Suppressor macrophage treated with lipopolysaccharide for 4 hours (primary cell): Measurements from ENCODE around the gene TOR4A.
A peak's percentile ranks its signal among the peaks of the same experiment; 100 is the strongest.
"Not testable (repeated sequence)": the region's sequence is repeated elsewhere in the genome, so short reads cannot be mapped to it uniquely, and the experiment has no call there.

Source experiments
- DNase-seq: peaks from one replicate; pipeline ENCODE4 v3.0.0-alpha.2; 2020

TOR4A gene

DNA sequence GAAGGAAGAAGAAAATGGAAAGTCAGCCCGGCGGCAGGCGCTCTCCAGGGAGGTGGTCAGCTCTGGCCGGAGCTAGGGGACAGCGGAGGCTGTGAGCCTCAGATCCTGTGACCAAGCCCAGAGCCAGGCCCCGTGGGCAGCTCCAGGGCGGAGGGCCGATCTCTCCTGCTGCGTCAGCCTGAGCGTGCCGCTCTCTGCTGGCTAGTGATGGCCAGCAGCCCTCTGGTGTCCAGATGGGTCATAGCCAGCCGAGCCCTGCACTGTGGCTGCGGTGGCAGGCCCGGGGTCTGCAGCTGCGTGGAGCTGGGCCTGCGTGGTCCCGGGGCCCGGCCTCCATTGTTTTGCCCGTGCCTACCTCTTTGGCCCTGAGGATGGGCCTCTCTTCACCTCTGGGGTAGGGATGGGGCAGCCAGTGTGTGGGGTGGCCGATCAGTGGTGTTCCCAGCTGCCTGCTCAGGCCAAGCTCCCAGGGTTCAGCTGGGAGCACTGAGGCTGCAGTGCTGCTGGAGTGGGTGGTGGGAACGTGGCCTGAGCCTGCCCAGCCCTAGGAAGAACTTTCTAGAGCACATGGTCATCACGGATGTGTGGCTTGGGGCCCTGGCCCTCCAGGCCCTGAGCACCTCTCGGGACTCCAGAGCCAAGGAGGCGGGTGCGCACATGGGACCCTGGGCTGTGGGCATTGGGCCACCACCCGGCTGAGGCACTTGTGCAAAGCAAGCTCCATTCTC, 41.6 kb downstream of the TOR4A start:
- no peak for DNase-seq

GRCh38 chr9:137319739-137320551, 42.4 kb downstream of the TOR4A start:
- no peak for DNase-seq

DNA sequence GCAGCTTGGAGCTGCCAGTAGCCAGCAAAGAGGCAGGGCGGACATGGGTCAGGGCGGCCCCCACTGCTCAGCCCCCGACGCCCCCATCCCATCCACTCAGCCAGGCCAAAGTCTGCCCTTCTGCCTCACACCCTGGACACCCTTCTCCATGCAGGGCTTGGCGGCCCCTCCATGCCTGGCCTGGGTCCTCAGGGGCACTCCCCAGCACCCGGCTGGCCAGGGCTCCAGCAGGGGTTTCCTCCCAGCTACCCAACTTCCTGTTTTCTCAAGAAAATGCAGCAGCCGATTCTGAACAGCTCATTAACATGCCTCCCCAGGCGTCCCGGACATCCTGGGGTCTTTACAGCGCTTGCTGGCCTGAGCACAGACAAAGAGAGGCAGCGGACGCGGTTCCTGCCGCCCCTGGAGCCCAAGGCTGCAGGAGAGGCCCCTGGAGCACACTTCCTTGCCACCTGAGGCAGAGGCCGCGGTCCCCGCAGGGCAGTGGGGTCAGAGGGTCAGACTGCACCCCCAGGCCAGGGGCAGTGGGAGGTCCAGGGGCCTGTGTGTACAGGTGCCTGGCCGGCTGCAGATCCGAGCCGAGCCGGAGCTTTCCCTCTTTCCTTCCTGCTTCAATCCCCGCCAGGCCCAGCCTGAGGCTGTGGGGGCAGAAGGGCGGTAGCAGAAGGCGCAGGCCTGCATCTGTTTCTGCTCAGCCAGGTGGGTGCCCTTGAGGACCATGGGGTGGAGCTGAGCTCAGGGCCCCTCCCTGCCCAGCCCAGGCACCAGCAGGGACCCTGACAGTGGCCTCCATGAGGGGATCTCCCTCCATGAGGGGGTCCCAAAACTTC, 43.2 kb downstream of the TOR4A start:
- peak; percentile 54 for DNase-seq

GRCh38 chr9:137321726-137322361, 44.3 kb downstream of the TOR4A start:
- DNase-seq = no peak

GRCh38 chr9:137323531-137324331, 46.2 kb downstream of the TOR4A start:
- no peak for DNase-seq

- no peak for DNase-seq
These were observed 47.6 kb downstream of the TOR4A start for GRCh38 chr9:137325124-137325523.

DNA sequence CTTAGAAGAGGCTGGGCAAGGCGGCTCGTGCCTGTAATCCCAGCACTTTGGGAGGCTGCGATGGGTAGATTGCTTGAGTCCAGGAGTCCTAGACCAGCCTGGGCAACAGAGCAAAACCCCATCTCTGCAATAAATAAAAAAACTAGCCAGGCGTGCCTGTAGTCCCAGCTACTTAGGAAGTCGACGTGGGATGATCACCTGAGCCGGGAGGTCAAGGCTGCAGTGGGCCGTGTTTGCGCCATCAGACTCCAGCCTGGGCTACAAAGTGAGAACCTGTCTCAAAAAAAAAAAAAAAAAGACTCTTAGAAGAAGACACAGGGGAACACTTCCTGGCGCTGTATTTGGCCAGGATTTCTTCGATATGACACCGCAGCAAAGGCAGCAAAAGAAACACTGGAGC, 48.3 kb downstream of the TOR4A start:
- DNase-seq = no peak

DNA sequence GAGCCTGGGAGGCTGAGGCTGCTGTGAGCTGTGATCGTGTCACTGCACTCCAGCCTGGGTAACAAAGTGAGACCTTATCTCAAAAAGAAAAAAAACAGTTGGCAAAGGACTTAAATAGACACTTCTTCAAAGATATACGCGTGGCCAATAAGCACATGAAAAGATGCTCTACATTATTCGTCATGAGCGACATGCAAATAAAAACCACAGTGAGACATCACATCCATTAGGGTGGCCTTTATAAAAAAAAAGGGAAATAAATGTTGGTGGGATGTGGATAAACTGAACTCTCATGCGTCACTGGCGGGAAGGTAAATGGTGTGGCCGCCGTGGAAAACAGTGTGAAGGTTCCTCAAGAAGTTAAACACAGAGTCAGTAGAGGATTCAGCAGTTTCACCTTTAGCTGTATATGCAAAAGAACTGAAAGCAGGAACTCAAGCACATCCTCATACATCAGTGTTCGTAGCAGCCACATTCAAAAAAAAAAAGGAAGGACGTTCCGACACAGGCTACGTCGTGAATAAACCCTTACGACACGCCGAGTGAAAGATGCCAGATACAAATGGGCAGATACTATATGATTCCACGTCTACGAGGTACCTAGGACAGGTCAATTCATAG, 49.0 kb downstream of the TOR4A start:
- DNase-seq = peak; percentile 90

DNA sequence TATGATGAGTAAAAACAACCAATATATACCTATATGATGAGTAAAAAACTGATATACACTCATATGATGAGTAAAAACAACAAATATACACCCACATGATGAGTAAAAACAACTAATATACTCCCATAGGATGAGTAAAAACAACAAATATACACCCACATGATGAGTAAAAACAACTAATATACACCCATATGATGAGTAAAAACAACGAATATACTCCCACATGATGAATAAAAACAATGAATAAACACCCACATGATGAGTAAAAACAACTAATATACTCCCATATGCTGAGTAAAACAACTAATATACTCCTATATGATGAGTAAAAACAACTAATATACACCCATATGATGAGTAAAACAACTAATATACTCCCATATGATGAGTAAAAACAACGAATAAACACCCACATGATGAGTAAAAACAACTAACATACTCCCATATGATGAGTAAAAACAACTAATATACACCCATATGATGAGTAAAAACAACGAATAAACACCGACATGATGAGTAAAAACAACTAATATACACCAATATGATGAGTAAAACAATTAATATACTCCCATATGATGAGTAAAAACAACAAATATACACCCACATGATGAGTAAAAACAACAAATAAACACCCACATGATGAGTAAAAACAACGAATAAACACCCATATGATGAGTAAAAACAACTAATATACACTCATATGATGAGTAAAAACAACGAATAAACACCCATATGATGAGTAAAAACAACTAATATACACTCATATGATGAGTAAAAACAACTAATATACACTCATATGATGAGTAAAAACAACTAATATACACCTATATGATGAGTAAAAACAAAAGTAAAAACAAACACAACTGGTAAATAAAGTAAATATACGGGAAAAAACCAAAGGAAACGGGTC, 50.4 kb downstream of the TOR4A start:
- DNase-seq = peak; percentile 28

DNA sequence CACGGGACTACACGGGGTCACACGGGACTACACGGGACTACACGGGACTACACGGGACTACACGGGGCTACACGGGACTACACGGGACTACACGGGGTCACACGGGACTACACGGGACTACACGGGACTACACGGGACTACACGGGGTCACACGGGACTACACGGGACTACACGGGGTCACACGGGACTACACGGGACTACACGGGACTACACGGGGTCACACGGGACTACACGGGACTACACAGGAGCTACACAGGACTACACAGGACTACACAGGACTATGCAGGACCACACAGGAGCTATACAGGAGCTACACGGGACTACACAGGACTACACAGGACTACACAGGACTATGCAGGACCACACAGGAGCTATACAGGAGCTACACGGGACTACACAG, 52.1 kb downstream of the TOR4A start:
- not testable (repeated sequence) for DNase-seq

GRCh38 chr9:137330689-137331088, 53.2 kb downstream of the TOR4A start:
- DNase-seq = no peak

DNA sequence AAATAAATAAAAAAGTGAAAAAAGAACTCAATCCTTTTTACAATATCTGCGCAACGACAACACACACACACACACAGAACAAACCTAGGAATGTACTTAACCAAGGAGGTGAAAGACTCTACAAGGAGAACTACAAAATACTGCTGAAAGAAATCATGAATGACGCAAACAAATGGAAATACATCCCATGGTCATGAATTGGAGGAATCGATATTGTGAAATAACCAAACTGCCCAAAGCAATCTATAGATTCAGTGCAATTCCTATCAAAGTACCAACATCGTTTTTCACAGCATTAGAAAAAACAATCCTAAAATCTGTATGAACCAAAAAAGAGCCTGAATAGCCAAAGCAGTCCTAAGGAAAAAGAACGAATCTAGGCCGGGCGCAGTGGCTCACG, 54.4 kb downstream of the TOR4A start:
- no peak for DNase-seq
